GM19468 (cell line): ENCODE measurements around the gene USP48.
"Not testable (repeated sequence)": the region's sequence is repeated elsewhere in the genome, so short reads cannot be mapped to it uniquely, and the experiment has no call there.

Experiments used
- ATAC-seq: cut with Tn5 transposase; IDR thresholded peaks from one replicate; pipeline ENCODE4 v1.9.1; 2021; ENCODE audit warnings: mild to moderate bottlenecking, moderate library complexity, moderate number of reproducible peaks; ENCODE audit not compliant: unreplicated experiment; ENCODE audit errors: extremely low read depth

Gene USP48

GRCh38 chr1:21816602-21817302, 33.8 kb upstream of the USP48 start:
- ATAC-seq = no peak

GRCh38 chr1:21815724-21816321, 32.9 kb upstream of the USP48 start:
- ATAC-seq = no peak

GRCh38 chr1:21814981-21815582, 32.1 kb upstream of the USP48 start:
- no peak for ATAC-seq

- ATAC-seq = no peak
Observed at GRCh38 chr1:21814241-21814918, 31.4 kb upstream of the USP48 start.

- no peak for ATAC-seq
Observed at GRCh38 chr1:21813542-21813941, 30.6 kb upstream of the USP48 start.

- ATAC-seq = no peak
Observed at GRCh38 chr1:21811875-21812305, 28.9 kb upstream of the USP48 start, which contains the start of gene LDLRAD2. Gene LDLRAD2, plus strand, starts transcription at chr1:21812265. Its CDS starts 187 bp downstream, at chr1:21812452.

GRCh38 chr1:21804536-21804935, 21.6 kb upstream of the USP48 start:
- no peak for ATAC-seq

- ATAC-seq = no peak
Observed at GRCh38 chr1:21801100-21801499, 18.2 kb upstream of the USP48 start.

GRCh38 chr1:21799730-21800129, 16.8 kb upstream of the USP48 start:
- no peak for ATAC-seq

GRCh38 chr1:21795075-21795474, 12.1 kb upstream of the USP48 start:
- ATAC-seq = no peak

GRCh38 chr1:21794656-21795055, 11.7 kb upstream of the USP48 start:
- ATAC-seq = no peak

- ATAC-seq = no peak
Observed at GRCh38 chr1:21793104-21793503, 10.2 kb upstream of the USP48 start.

- ATAC-seq = no peak
Observed at GRCh38 chr1:21786640-21787039, 3.7 kb upstream of the USP48 start.

GRCh38 chr1:21785764-21786163, 2.8 kb upstream of the USP48 start:
- not testable (repeated sequence) for ATAC-seq

- no peak for ATAC-seq
Observed at GRCh38 chr1:21783679-21784603, 992 bp upstream of the USP48 start.

GRCh38 chr1:21782349-21782867, 541 bp downstream of the USP48 start:
- no peak for ATAC-seq

- ATAC-seq = no peak
Observed at GRCh38 chr1:21781815-21782348, 1.1 kb downstream of the USP48 start.

- peak; percentile 18 for ATAC-seq
Observed at GRCh38 chr1:21779613-21780521, 3.1 kb downstream of the USP48 start.

GRCh38 chr1:21778405-21778727, 4.6 kb downstream of the USP48 start:
- ATAC-seq = no peak
